Fibroblast of lung (primary cell): ENCODE data around the gene WDR35. TPM values are rescaled to one million over a fixed set of nuclear protein-coding genes. Genes with fewer than 3 reads are reported as not detected.
A peak's percentile ranks its signal among the peaks of the same experiment; 100 is the strongest.

Source experiments
- DNase-seq, 2 donors: peaks; one replicate each; pipeline versions ENCODE4 v3.0.0 to v3.0.0-alpha.2; 2010; ENCODE audit warnings: low read depth in 2 of 2
- H2AFZ ChIP-seq: 2 replicates; pipeline ENCODE4 v1.5.1; 2012; ENCODE audit warnings: low read length, control low read depth, inconsistent platforms
- H3K27ac ChIP-seq: 2 replicates; pipeline ENCODE4 v1.5.1; 2011; ENCODE audit warnings: low read length, control low read depth; ENCODE audit not compliant: insufficient read depth
- H3K27me3 ChIP-seq: 2 replicates; pipeline ENCODE4 v1.5.1; 2011; ENCODE audit warnings: mild to moderate bottlenecking, low read length; ENCODE audit not compliant: control insufficient read depth, insufficient read depth
- H3K36me3 ChIP-seq: 2 replicates; pipeline ENCODE4 v1.5.1; 2011; ENCODE audit warnings: low read length; ENCODE audit not compliant: control insufficient read depth, insufficient read depth
- H3K4me1 ChIP-seq: 2 replicates; pipeline ENCODE4 v1.5.1; 2011; ENCODE audit warnings: low read length; ENCODE audit not compliant: control insufficient read depth, insufficient read depth; ENCODE audit errors: extremely low read depth
- H3K4me2 ChIP-seq: 2 replicates; pipeline ENCODE4 v1.5.1; 2011; ENCODE audit warnings: low read length, control low read depth; ENCODE audit not compliant: insufficient read depth; ENCODE audit errors: extremely low read depth
- H3K4me3 ChIP-seq, 4 experiments: fragments of 200-600 bp in 1 of 4; sonication (generic) in 1 of 4; replicated peaks in 1 of 4; 2 replicates each; pipeline ENCODE4 v1.5.1; 2011 to 2016; ENCODE audit warnings: low read length in 4 of 4, low read depth in 3 of 4, mild to moderate bottlenecking in 3 of 4, control low read depth in 2 of 4, inconsistent platforms in 1 of 4, mixed read lengths in 1 of 4; ENCODE audit not compliant: insufficient read depth in 1 of 4; ENCODE audit errors: control extremely low read depth in 1 of 4
- H3K79me2 ChIP-seq: 2 replicates; pipeline ENCODE4 v1.5.1; 2012; ENCODE audit warnings: mild to moderate bottlenecking, low read length, inconsistent platforms; ENCODE audit not compliant: control insufficient read depth, insufficient read depth
- H3K9ac ChIP-seq: 2 replicates; pipeline ENCODE4 v1.5.1; 2011; ENCODE audit warnings: mild to moderate bottlenecking, low read length, control low read depth; ENCODE audit not compliant: insufficient read depth
- H3K9me3 ChIP-seq: 2 replicates; pipeline ENCODE4 v1.5.1; 2012; ENCODE audit warnings: low read depth, low read length; ENCODE audit not compliant: control insufficient read depth, insufficient read depth
- H4K20me1 ChIP-seq: 2 replicates; pipeline ENCODE4 v1.5.1; 2011; ENCODE audit warnings: low read length; ENCODE audit not compliant: control insufficient read depth, insufficient read depth; ENCODE audit errors: extremely low read depth
- CTCF ChIP-seq, 2 donors: IDR thresholded peaks in 1 of 2; conservative IDR thresholded peaks in 1 of 2; 1 replicate in 1 of 2; 2 replicates in 1 of 2; pipeline ENCODE4 v1.5.1; 2011 to 2012; ENCODE audit warnings: low read length in 2 of 2, control low read depth in 1 of 2, inconsistent platforms in 1 of 2, low read depth in 1 of 2, mild to moderate bottlenecking in 1 of 2
- EZH2 ChIP-seq: IDR thresholded peaks from 2 replicates; pipeline ENCODE4 v1.5.1; 2012; ENCODE audit warnings: low read length, control low read depth, mild to moderate bottlenecking; ENCODE audit errors: missing control alignments
- polyA plus RNA-seq, 2 donors: library from polyadenylated mRNA; depleted of rRNA in 1 of 2; stranded (reverse) in 1 of 2; unstranded in 1 of 2; fragments of >200 nt; gene quantifications; 2 replicates each; pipeline ENCODE4 v1.2.1, GENCODE V29; 2011 to 2012; ENCODE audit warnings: missing spikeins in 1 of 2
- total RNA-seq: library from RNA; depleted of rRNA; stranded (reverse); fragments of >200 nt; gene quantifications from 2 replicates; pipeline ENCODE4 v1.2.1, GENCODE V29; 2014

Gene WDR35
- total and polyA plus RNA-seq, 2 donors (not counting 1 experiment from before 2014, with no cell fraction given), result 8.3 to 11.6 TPM

GRCh38 chr2:19878268-19879046 is 111.4 kb downstream of the WDR35 start:
- no peaks in the 10 kb centered on the region for H3K4me1 ChIP-seq
- no peak overlapping the region for H2AFZ ChIP-seq
- no peaks in the 10 kb centered on the region for H4K20me1 ChIP-seq
- H3K9me3 ChIP-seq, result no peaks in the 10 kb centered on the region
- DNase-seq, result no peak
- H3K27me3 ChIP-seq, result peaks cover 9% of the 10 kb centered on the region
- no peaks in the 10 kb centered on the region for H3K36me3 ChIP-seq
- H3K4me2 ChIP-seq, result no peak overlapping the region
- no peak overlapping the region for H3K27ac ChIP-seq
- no peak overlapping the region for H3K9ac ChIP-seq
- no peak overlapping the region for H3K4me3 ChIP-seq
- TF ChIP-seq CTCF (conservative IDR thresholded peaks at IDR 0.05 in 1 of 2, IDR thresholded peaks at IDR 0.05 in 1 of 2; ENCODE audit: low read depth in 1 of 2, low read length in 2 of 2) (no peak), EZH2 (no peak)
- H3K79me2 ChIP-seq, result no peaks in the 10 kb centered on the region

GRCh38 chr2:19876751-19877150 is 113.2 kb downstream of the WDR35 start:
- Histone ChIP-seq H2AFZ (no peak overlapping the region), H3K27ac (no peak overlapping the region), H3K9ac (no peak overlapping the region), H3K79me2 (no peaks in the 10 kb centered on the region), H4K20me1 (no peaks in the 10 kb centered on the region), H3K4me2 (no peak overlapping the region), H3K27me3 (peaks cover 11% of the 10 kb centered on the region), H3K4me1 (no peaks in the 10 kb centered on the region), H3K4me3 (no peak overlapping the region), H3K9me3 (no peaks in the 10 kb centered on the region), H3K36me3 (no peaks in the 10 kb centered on the region)
- TF ChIP-seq EZH2 (no peak), CTCF (conservative IDR thresholded peaks at IDR 0.05 in 1 of 2, IDR thresholded peaks at IDR 0.05 in 1 of 2; ENCODE audit: low read depth in 1 of 2, low read length in 2 of 2) (no peak)
- DNase-seq, result peak; percentile 21 to 27

- no peaks in the 10 kb centered on the region for H3K9me3 ChIP-seq
- no peaks in the 10 kb centered on the region for H4K20me1 ChIP-seq
- no peak for DNase-seq
- no peak for TF ChIP-seq CTCF (conservative IDR thresholded peaks at IDR 0.05 in 1 of 2, IDR thresholded peaks at IDR 0.05 in 1 of 2; ENCODE audit: low read depth in 1 of 2, low read length in 2 of 2)
- no peak for TF ChIP-seq EZH2
- H3K4me1 ChIP-seq, result no peaks in the 10 kb centered on the region
- H3K4me3 ChIP-seq, result no peak overlapping the region
- H3K9ac ChIP-seq, result no peak overlapping the region
- H3K36me3 ChIP-seq, result no peaks in the 10 kb centered on the region
- H3K27me3 ChIP-seq, result peaks cover 6% of the 10 kb centered on the region
- no peaks in the 10 kb centered on the region for H3K79me2 ChIP-seq
- H3K27ac ChIP-seq, result no peak overlapping the region
- H2AFZ ChIP-seq, result no peak overlapping the region
- H3K4me2 ChIP-seq, result no peak overlapping the region
These were observed 114.6 kb downstream of the WDR35 start for GRCh38 chr2:19875280-19875679.
